ENCODE measurements around the gene EIF2D.
"Not testable (repeated sequence)": the region's sequence is repeated elsewhere in the genome, so short reads cannot be mapped to it uniquely, and the experiment has no call there.

The EIF2D gene

DNA sequence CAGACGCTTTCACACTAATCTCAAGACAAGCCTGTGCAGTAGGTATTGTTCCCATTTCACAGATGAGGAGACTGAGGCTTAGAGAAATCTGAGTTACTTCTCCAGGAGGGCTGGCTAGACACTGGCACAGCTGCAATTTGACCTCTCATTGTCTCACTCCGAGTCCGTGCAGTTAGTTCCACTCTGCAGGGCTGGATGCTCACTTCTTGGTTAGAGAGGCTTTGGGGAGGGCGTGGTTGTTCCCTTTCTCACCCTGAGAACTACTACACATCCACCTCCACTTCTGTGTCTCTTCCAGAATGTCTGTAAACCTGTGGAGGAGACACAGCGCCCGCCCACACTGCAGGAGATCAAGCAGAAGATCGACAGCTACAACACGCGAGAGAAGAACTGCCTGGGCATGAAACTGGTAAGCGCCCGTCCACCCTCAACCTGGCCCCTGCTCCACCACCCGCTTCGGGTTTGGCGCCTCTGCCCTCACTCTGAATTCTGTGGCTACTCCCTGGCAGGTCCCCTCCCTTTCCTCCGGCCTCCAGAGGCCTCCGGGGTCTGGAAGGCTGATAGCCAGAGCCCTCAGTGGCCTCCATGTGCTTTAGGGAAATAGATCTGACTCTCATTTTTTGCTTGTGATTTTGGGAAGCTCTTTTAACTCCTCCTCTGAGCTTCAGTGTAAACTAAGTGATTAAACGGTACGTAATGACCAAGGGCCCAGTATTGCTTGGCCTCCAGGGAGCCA lies 29.1 kb downstream of the EIF2D start:
- Mint-ChIP-seq H3K27ac (peak overlapping the region in 2 of 3 experiments; percentile 65 to 79), H3K4me3 (no peak overlapping the region), H3K36me3 (ENCODE audit: low read depth) (peaks cover 8% of the 10 kb centered on the region)

DNA sequence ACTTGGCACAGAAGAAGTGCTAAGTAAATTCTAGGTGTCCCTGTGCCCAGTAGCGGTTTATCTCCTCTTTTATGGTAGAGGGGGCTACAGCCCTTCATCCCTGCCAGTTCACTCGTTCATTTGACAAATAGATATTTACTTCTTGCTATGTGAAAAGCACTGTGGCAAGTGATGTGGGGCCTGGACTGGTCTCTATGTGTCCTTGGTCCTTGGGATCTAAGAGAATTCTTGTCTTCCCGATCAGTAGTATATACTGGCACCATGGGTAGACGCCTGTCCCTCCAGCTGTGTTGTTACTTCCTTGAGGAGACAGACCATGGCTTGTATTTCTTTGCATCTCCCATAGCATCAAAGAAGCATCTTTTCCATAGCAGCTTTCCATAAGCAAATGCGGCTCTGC lies 29.7 kb downstream of the EIF2D start:
- Mint-ChIP-seq H3K27me3 (ENCODE audit: low read depth) (peaks cover 3% of the 10 kb centered on the region), H3K27ac (no peak overlapping the region), H3K4me3 (no peak overlapping the region), H3K9me3 (no peaks in the 10 kb centered on the region), H3K4me1 (peaks cover 15% of the 10 kb centered on the region), H3K36me3 (ENCODE audit: low read depth) (peaks cover 8% of the 10 kb centered on the region)
- TF ChIP-seq, protein P1, sequence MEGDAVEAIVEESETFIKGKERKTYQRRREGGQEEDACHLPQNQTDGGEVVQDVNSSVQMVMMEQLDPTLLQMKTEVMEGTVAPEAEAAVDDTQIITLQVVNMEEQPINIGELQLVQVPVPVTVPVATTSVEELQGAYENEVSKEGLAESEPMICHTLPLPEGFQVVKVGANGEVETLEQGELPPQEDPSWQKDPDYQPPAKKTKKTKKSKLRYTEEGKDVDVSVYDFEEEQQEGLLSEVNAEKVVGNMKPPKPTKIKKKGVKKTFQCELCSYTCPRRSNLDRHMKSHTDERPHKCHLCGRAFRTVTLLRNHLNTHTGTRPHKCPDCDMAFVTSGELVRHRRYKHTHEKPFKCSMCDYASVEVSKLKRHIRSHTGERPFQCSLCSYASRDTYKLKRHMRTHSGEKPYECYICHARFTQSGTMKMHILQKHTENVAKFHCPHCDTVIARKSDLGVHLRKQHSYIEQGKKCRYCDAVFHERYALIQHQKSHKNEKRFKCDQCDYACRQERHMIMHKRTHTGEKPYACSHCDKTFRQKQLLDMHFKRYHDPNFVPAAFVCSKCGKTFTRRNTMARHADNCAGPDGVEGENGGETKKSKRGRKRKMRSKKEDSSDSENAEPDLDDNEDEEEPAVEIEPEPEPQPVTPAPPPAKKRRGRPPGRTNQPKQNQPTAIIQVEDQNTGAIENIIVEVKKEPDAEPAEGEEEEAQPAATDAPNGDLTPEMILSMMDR (IDR thresholded peaks at IDR 0.05; ENCODE audit: unreplicated experiment in 3 of 3), result no peak

More for the DNA sequence above, 29.1 kb downstream of the EIF2D start:
- Mint-ChIP-seq H3K27me3 (ENCODE audit: low read depth) (peaks cover 3% of the 10 kb centered on the region), H3K9me3 (no peaks in the 10 kb centered on the region), H3K4me1 (peaks cover 21% of the 10 kb centered on the region)
- TF ChIP-seq, protein P1 (IDR thresholded peaks at IDR 0.05; ENCODE audit: unreplicated experiment in 3 of 3), result no peak

DNA sequence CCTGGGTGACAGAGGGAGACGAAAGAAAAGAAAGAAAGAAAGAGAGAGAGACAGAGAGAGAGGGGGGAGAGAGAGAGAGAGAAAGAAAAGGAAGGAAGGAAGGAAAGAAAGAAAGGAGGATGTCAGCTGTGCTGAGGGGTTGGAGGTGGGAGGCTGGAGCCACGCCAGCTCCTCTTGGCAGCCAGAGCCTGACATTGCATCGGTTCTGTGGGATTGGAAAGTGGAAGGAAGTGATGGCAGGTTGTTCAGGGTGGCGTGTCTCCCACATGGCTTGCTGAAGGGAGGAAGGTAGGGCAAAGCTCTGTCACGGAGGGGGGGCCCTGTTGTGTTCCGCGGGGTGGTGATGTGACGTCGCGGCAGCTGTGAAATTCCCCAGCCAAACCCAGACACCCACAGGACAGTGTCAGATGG lies 30.7 kb downstream of the EIF2D start:
- Mint-ChIP-seq H3K4me1 (peaks cover 8% of the 10 kb centered on the region), H3K36me3 (ENCODE audit: low read depth) (peaks cover 4% of the 10 kb centered on the region), H3K27me3 (ENCODE audit: low read depth) (peaks cover 3% of the 10 kb centered on the region), H3K4me3 (no peak overlapping the region), H3K9me3 (no peaks in the 10 kb centered on the region), H3K27ac (no peak overlapping the region)
- TF ChIP-seq, protein P1 (IDR thresholded peaks at IDR 0.05; ENCODE audit: unreplicated experiment in 3 of 3), result no peak

GRCh38 chr1:206581114-206581497 lies 31.2 kb downstream of the EIF2D start:
- peaks cover 13% of the 10 kb centered on the region for H3K4me1 Mint-ChIP-seq
- H3K9me3 Mint-ChIP-seq; H3K36me3 Mint-ChIP-seq (ENCODE audit: low read depth); H3K27me3 Mint-ChIP-seq (ENCODE audit: low read depth); H3K4me3 Mint-ChIP-seq; H3K27ac Mint-ChIP-seq: not testable (repeated sequence)

- peaks cover 17% of the 10 kb centered on the region for H3K4me1 Mint-ChIP-seq
- H3K27me3 Mint-ChIP-seq (ENCODE audit: low read depth), result peaks cover 7% of the 10 kb centered on the region
- peaks cover 4% of the 10 kb centered on the region for H3K36me3 Mint-ChIP-seq (ENCODE audit: low read depth)
- H3K27ac Mint-ChIP-seq, result no peak overlapping the region
- no peak overlapping the region for H3K4me3 Mint-ChIP-seq
- TF ChIP-seq, protein P1 (IDR thresholded peaks at IDR 0.05; ENCODE audit: unreplicated experiment in 3 of 3), result no peak
- no peaks in the 10 kb centered on the region for H3K9me3 Mint-ChIP-seq
These were observed 31.7 kb downstream of the EIF2D start for GRCh38 chr1:206580438-206581113.

DNA sequence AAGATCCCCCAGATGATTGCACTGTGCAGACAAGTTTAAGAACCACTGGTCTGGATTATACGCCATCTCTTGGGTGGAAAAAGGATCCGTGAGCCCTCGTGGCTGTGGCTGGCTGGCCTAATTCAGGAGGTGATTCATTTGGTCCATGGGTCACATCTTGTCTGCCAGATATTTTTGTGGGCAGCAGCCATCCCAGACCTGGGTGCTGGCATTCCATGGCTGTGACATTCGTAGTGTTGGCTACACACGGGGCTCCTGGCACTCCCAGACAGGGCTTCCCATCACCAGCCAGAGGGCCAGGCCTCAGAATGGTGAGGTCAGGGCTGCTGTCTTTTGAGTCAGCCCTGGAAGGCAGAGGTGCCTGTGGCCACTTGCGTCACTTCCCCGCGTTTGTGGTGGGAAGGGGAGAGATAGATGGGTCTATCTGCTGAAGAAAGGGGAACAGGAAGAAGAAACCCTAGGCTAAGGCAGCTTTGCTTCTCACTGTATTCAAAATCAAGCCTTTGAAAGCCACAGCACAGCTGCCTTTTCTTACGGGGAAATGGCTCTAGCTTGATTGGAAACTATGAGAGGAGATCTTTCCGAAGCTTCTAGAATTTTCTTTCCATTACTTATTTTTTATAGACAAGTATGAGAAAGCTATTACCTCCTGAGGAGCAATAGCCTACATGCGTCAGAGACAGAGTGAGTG lies 32.4 kb downstream of the EIF2D start:
- Mint-ChIP-seq H3K4me1 (peaks cover 24% of the 10 kb centered on the region), H3K4me3 (no peak overlapping the region), H3K36me3 (ENCODE audit: low read depth) (peaks cover under 1% of the 10 kb centered on the region), H3K27ac (no peak overlapping the region), H3K27me3 (ENCODE audit: low read depth) (peaks cover 7% of the 10 kb centered on the region), H3K9me3 (no peaks in the 10 kb centered on the region)
- TF ChIP-seq, protein P1 (IDR thresholded peaks at IDR 0.05; ENCODE audit: unreplicated experiment in 3 of 3), result no peak
